Measurements from ENCODE around the gene AFF2. TPM values are rescaled to one million over a fixed set of nuclear protein-coding genes. Genes with fewer than 3 reads are reported as not detected.

Gene AFF2
- total and polyA plus RNA-seq, 7 donors = 0.01 to 0.32 (median 0.11) TPM; not detected in 1

GRCh38 chrX:148470324-148470723 lies 30.1 kb upstream of the AFF2 start:
- Histone ChIP-seq H3K27ac (no peak overlapping the region), H3K4me1 (no peaks in the 10 kb centered on the region), H3K27me3 (ENCODE audit: insufficient read depth in 3 of 3, low read length in 2 of 3) (no peaks in the 10 kb centered on the region), H3K9me3 (no peaks in the 10 kb centered on the region), H3K4me3 (no peak overlapping the region), H3K36me3 (ENCODE audit: insufficient read depth in 1 of 2, low read depth in 1 of 2) (no peaks in the 10 kb centered on the region)
- DNase-seq (no peak), ATAC-seq (no peak)
- intact Hi-C loops (cut with DNase I) = no loop called here
- no peak for TF ChIP-seq CTCF (IDR thresholded peaks at IDR 0.05)
- WGBS, 3 donors = 56 to 82% (median 80%) methylated on average over 2 of the region's 2 CpGs

- no peak for DNase-seq
- no peaks in the 10 kb centered on the region for H3K36me3 ChIP-seq (ENCODE audit: insufficient read depth in 1 of 2, low read depth in 1 of 2)
- no peak overlapping the region for H3K4me3 ChIP-seq
- no peaks in the 10 kb centered on the region for H3K4me1 ChIP-seq
- 79 to 91% (median 82%) methylated on average over 4 of the region's 4 CpGs for WGBS, 3 donors
- TF ChIP-seq CTCF (IDR thresholded peaks at IDR 0.05) = no peak
- intact Hi-C loops (cut with DNase I) = no loop called here
- no peaks in the 10 kb centered on the region for H3K9me3 ChIP-seq
- H3K27ac ChIP-seq = no peak overlapping the region
- H3K27me3 ChIP-seq (ENCODE audit: insufficient read depth in 3 of 3, low read length in 2 of 3) = no peaks in the 10 kb centered on the region
- ATAC-seq = no peak
Observed at GRCh38 chrX:148474030-148474429, 26.4 kb upstream of the AFF2 start.

GRCh38 chrX:148492057-148492456 lies 8.4 kb upstream of the AFF2 start:
- no peaks in the 10 kb centered on the region for H3K36me3 ChIP-seq (ENCODE audit: insufficient read depth in 1 of 2, low read depth in 1 of 2)
- H3K4me1 ChIP-seq = no peaks in the 10 kb centered on the region
- intact Hi-C loops (cut with DNase I) = no loop called here
- ATAC-seq (no peak), DNase-seq (no peak)
- H3K27ac ChIP-seq = no peak overlapping the region
- no peaks in the 10 kb centered on the region for H3K27me3 ChIP-seq (ENCODE audit: insufficient read depth in 3 of 3, low read length in 2 of 3)
- TF ChIP-seq CTCF (IDR thresholded peaks at IDR 0.05) = no peak
- H3K4me3 ChIP-seq = no peak overlapping the region
- H3K9me3 ChIP-seq = no peaks in the 10 kb centered on the region
- WGBS, 3 donors = 78 to 95% (median 88%) methylated on average over 2 of the region's 2 CpGs

GRCh38 chrX:148495176-148495575 lies 5.2 kb upstream of the AFF2 start:
- H3K27me3 ChIP-seq (ENCODE audit: insufficient read depth in 3 of 3, low read length in 2 of 3) = no peaks in the 10 kb centered on the region
- no peaks in the 10 kb centered on the region for H3K36me3 ChIP-seq (ENCODE audit: insufficient read depth in 1 of 2, low read depth in 1 of 2)
- no peaks in the 10 kb centered on the region for H3K4me1 ChIP-seq
- DNase-seq = no peak
- no peak overlapping the region for H3K27ac ChIP-seq
- WGBS, 3 donors = 67 to 74% (median 68%) methylated on average over 3 of the region's 3 CpGs
- ATAC-seq = no peak
- intact Hi-C loops (cut with DNase I) = no loop called here
- H3K4me3 ChIP-seq = no peak overlapping the region
- H3K9me3 ChIP-seq = no peaks in the 10 kb centered on the region
- no peak for TF ChIP-seq CTCF (IDR thresholded peaks at IDR 0.05)

- peaks cover 0 to 23% (median 3%) of the 10 kb centered on the region in 3 donors for H3K27me3 ChIP-seq (ENCODE audit: insufficient read depth in 3 of 3, low read length in 2 of 3)
- ATAC-seq (no peak), DNase-seq (no peak)
- H3K27ac ChIP-seq = no peak overlapping the region
- no peaks in the 10 kb centered on the region for H3K36me3 ChIP-seq (ENCODE audit: insufficient read depth in 1 of 2, low read depth in 1 of 2)
- no peaks in the 10 kb centered on the region for H3K4me1 ChIP-seq
- H3K4me3 ChIP-seq = no peak overlapping the region
- no peaks in the 10 kb centered on the region for H3K9me3 ChIP-seq
- TF ChIP-seq CTCF (IDR thresholded peaks at IDR 0.05) = no peak
- intact Hi-C loops (cut with DNase I) = no loop called here
- 34 to 65% (median 48%) methylated on average over 3 of the region's 3 CpGs for WGBS, 3 donors
Observed at GRCh38 chrX:148498067-148498466, 2.4 kb upstream of the AFF2 start.

Measured in psoas muscle (tissue), 8 donors.